Neural cell (in vitro differentiated cells): ENCODE measurements around the gene SFR1.

Source experiments
- POLR2AphosphoS5 ChIP-seq: IDR thresholded peaks from 2 replicates; pipeline ENCODE4 v1.6.1; 2012
- TF ChIP-seq, protein P1 (sequence below): fragments of 450-650 bp; IDR thresholded peaks from 2 replicates; pipeline ENCODE4 v1.5.1; 2014; ENCODE audit warnings: antibody characterized with exemption, mild to moderate bottlenecking, moderate library complexity; ENCODE audit not compliant: poor library complexity, severe bottlenecking

DNA sequence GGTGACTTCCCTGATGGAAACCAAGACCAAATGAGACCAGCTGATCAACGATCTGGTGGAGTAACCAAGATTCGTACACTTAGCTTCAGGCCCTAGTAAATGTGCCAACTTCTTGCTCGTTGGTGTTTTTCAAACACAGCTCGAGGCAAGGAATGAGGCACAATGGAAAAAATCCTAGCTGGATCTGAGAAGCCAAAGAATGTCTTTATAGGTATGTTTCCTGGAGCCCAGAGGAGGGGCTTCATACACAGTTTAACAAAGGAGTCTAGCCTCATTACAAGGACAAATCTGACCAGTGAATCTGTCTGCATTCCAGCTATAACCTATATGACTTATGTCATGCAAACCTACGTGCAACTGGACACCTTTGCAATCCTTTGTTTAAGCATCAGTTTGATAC, 40.0 kb upstream of the SFR1 start:
- TF ChIP-seq, protein P1, sequence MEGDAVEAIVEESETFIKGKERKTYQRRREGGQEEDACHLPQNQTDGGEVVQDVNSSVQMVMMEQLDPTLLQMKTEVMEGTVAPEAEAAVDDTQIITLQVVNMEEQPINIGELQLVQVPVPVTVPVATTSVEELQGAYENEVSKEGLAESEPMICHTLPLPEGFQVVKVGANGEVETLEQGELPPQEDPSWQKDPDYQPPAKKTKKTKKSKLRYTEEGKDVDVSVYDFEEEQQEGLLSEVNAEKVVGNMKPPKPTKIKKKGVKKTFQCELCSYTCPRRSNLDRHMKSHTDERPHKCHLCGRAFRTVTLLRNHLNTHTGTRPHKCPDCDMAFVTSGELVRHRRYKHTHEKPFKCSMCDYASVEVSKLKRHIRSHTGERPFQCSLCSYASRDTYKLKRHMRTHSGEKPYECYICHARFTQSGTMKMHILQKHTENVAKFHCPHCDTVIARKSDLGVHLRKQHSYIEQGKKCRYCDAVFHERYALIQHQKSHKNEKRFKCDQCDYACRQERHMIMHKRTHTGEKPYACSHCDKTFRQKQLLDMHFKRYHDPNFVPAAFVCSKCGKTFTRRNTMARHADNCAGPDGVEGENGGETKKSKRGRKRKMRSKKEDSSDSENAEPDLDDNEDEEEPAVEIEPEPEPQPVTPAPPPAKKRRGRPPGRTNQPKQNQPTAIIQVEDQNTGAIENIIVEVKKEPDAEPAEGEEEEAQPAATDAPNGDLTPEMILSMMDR = no peak
- TF ChIP-seq POLR2AphosphoS5 = no peak
